HG03521 (cell line): ENCODE results near the gene NUDT9.
"Not testable (repeated sequence)": the region's sequence is repeated elsewhere in the genome, so short reads cannot be mapped to it uniquely, and the experiment has no call there.

Source experiments
- ATAC-seq: cut with Tn5 transposase; IDR thresholded peaks from one replicate; pipeline ENCODE4 v1.9.1; 2021; ENCODE audit warnings: mild to moderate bottlenecking, moderate library complexity; ENCODE audit not compliant: unreplicated experiment

The NUDT9 gene

DNA sequence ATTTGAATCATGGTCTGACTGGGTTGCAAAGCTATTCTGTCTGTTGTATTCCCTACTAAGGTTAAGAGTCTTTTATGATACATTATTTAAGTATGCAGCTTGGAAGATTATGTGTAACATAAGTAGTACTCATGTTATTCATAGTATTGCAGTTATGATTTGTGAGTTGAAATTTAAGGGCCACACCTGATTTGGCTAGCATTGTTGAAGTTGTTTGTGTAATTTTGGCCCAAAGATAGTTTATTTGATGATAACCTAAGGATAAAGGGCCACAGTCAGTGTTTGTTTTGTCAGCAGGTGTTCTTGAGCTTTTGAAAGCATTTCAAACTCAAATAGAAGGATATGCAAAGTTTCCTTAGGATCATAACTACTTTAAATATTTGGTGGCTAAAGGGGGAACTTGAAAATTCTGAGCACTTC, 38.9 kb downstream of the NUDT9 start:
- no peak for ATAC-seq

DNA sequence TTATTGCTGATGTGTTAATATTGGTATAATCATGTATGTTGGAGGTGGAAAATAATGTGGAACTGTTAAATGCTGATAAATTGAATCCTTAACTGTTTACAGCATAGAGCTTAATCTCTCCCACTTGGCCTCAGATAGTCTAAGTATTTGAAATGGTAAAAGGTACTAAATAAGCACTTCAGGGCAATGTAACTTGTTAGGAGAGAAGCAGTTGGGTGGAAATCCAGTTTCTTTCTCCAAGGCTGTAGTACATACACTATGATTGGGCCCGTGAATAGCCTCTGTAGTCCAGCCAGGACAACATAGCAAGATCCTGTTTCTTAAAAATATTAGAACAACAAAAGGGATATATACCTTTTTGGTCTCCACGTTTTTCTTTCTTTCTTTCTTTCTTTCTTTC, 39.7 kb downstream of the NUDT9 start:
- ATAC-seq, result no peak

DNA sequence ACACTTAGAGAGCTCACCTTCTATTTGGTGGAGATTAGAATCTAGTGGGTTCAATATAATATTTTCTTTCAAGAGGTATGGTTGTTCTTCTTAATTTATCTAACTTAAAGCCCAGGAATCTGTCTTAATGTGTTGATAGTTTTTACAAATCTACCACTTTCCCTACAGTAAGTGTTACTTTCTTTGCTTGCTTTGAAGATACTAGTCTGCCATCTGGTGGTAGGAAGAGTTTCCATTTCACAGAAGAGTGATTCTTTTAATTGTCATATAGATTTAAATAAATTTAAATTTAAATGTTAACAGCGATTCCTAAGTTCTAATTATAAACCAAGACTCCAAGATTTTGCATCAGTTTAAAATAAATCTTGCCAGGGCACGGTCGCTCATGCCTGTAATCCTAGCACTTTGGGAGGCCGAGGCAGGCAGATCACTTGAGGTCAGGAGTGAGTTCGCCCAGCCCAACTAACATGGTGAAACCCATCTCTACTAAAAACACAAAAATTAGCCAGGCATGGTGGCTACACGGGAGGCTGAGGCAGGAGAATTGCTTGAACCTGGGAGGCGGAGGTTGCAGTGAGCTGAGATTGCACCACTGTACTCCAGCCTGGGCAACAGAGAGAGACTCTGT, 43.5 kb downstream of the NUDT9 start:
- peak; percentile 48 for ATAC-seq

DNA sequence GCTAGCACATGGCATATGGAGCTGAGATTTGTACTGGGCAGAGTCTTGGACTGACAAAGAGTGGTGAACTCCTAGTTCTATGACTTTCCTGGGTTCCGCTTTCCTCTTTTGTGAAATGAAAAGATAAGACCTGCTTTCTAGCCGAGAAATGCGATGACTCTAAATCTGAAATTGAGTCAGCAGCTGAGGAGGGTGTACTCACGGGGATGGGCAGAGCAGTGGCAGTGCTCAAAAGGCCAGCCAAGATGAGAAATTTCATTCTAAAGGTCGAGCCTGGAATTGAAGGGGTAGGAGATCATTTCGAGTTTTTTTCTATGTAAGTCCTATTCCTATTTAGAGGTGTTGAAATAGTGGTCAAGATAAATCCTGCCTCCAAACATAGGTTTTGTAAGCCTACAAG, 47.0 kb downstream of the NUDT9 start:
- no peak for ATAC-seq

DNA sequence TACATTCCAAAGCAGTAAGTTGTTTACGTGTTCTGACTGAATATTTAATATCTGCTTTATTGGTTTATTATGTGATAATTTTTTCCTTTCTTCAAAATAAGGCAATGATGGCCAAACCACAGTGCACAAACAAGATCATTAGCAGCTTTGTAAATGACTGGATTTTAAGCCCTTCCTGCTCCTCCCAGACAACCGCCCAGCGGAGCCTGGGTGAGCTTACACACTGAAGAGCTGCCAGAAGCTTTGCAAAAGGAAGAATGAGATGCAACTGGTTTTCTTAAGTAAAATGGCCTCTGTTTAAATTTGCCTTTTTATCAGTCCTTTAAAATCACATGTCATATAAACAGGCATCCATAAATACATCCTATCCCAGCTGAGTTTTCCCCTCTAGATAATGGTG, 54.6 kb downstream of the NUDT9 start:
- no peak for ATAC-seq

DNA sequence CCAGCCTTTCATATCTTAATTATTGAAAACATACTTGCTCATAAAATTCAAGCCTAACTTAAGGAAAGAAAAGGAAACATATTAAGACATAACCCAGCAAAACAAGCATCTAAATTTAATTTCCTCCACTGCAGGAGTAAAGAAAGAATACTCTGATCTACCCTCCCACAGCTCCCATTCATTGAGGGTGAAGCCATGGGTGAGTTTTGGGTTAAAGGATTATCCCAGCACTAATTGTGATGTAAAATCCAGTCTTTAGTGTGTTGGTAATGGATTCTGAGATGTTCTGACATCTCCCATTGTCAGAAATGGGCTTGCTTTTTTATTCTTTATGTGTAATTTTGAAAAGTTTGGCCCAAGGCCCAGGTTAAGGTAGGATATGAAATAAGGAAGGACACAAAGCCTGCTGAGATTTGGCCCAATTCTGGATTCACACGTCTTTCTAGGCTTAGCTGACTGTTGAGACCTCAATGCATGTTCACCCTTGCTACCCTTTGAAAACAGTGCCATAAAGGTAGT, 56.4 kb downstream of the NUDT9 start:
- no peak for ATAC-seq

DNA sequence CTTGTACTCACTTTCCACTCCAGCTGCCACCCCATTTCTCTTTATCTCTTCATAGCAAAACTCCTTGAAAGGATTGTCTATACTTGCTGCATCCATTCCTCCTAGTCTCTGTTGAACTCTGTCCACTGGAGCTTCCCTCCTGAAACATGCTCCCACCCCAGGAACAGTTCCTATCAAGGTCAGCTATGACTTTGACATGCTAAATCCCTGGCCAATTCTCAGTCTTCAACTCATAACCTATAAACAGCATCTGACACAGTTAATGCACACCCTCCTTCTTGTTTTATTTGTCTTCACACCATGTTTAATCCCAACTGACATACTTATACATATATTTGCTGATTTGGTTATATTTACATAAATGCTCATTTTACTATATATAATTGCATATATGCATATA, 59.0 kb downstream of the NUDT9 start:
- no peak for ATAC-seq

DNA sequence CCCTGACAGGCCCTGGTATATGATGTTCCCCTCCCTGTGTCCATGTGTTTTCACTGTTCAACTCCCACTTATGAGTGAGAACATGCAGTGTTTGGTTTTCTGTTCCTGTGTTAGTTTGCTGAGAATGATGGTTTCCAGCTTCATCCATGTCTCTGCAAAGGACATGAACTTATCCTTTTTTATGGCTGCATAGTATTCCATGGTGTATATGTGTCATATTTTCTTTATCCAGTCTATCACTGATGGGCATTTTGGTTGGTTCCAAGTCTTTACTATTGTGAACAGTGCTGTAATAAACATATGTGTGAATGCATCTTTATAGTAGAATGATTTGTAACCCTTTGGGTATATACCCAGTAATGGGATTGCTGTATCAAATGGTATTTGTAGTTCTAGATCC, 60.9 kb downstream of the NUDT9 start:
- ATAC-seq, result not testable (repeated sequence)

DNA sequence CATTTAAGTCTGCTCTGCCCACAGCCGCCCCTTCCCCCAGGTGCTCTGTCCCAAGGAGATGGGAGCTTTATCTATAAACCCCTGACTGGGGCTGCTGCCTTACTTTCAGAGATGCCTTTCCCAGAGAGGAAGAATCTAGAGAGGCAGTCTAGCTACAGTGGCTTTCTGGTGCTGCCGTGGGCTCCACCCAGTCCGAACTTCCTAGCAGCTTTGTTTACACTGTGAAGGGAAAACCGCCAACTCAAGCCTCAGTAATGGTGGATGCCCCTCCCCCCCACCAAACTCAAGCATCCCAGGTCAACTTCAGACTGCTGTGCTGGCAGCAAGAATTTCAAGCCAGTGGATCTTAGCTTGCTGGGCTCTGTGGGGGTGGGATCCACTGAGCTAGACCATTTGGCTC, 66.3 kb downstream of the NUDT9 start:
- ATAC-seq, result not testable (repeated sequence)

DNA sequence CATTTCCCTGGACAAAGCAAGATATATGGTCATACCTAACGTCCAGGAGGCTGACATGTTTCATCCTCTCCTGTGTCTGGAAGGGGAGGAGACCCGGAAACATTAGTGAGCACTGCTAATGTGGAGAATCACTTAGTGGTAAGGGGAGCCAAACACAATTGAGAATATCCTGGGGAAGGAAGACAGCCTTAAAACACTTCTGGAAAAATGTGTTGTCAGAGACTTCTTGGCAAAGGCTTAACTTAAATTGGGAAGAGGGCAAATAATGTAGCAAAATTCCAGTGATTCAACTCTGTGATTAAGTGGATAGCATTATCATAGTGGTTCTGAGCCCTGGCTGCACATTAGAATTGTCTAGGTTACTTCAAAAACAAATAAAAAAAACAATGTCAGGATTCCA, 67.3 kb downstream of the NUDT9 start:
- ATAC-seq, result no peak

DNA sequence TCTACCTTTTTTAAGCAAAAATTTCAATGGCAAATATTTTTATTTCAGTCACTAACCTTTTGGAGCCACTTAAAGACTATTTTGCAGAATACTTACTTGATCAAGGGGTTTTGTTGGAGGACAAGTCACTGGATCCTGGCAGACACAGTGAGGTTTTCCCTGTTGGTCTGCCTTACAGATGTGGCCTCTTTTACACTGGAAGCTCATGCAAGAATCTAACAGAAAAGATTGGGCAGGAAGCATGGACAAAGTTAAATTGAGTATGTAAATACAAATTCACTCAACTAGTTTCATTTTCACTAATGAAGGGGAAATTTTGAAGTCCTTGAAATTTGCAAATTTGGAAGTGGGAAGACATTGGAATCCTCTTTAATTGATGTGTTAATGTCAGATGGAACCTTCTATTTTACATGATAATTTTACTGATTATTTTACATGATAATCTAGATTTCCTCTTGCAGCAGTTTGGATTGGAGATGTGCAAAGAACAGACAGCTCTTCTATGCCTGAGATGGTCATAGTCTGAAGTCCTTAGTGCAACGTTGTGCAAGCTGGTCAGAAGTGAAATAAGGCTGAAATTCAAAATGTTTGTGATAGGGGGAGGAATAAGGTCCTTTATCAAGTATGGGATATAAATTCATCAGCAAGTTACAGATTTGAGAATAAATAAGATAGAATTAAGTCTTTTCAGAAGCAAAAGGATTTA, 68.4 kb downstream of the NUDT9 start:
- no peak for ATAC-seq

DNA sequence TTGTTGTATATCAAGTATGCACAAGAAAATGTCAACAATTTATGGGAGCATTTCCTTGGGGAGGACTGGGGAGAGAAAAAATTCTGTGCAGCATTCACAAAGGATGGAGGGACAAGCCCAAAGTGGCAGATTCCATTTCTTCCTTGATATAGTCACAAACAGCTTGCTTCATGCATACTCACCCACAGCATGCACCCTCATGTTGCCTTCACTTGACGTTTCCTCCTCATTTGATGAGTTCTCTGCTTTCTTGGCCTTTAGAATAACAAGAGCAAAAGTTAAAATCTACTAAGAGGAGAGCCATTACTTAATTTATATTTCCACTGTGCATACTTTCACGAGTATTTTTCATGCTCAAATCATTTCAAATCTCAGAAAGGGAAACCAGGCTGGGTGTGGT, 69.1 kb downstream of the NUDT9 start:
- ATAC-seq, result no peak

DNA sequence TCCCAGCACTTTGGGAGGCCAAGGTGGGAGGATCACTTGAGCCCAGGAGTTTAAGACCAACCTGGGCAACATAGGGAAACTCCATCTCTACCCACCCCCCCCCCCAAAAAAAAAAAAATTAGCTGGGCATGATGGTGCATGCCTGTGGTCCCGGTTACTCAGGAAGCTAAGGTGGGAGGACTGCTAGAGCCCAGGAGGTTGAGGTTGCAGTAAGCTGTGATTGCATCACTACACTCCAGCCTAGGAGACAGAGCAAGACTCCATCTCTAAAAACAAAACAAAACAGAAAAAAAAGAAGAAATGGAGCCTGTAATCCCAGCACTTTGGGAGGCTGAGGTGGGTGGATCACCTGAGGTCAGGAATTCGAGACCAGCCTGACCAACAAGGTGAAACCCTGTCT, 69.5 kb downstream of the NUDT9 start:
- not testable (repeated sequence) for ATAC-seq

DNA sequence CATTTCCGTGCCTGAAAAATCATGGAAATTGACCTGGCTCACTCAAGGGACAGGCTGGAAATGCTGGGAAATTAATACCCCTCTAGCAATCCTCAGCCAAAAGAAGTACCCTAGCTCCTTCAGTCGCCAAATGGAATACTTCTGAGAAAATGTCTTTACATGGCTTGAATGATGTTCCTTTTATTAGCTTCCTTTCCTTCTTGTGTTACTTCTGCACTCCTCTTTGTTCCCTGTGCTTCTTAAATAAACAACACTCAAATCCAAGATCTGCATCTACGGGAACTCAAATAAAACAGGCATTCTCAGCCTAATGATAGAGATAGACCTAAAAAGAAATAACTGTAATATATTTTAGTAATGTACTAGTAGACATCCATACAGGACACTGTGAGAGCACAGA, 70.7 kb downstream of the NUDT9 start:
- no peak for ATAC-seq

DNA sequence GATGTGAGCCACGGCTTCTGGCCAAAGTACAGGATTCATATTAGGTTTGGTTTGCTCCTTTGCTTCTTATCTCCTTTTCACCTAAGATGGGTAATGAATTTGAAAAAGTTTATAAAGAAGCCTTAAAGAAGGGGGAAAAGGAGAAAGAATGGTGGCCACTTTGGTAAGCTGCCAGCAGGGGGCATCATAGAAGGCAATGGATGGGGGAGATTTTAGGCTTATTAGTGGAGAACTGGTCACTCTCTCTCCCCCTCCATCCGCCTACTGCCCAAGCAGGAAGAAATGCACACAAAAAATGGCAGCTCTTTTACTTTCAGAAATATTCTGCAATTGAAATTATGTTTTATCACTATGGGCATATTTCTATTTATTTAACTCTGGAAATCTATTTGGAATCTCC, 74.8 kb downstream of the NUDT9 start:
- ATAC-seq, result no peak

DNA sequence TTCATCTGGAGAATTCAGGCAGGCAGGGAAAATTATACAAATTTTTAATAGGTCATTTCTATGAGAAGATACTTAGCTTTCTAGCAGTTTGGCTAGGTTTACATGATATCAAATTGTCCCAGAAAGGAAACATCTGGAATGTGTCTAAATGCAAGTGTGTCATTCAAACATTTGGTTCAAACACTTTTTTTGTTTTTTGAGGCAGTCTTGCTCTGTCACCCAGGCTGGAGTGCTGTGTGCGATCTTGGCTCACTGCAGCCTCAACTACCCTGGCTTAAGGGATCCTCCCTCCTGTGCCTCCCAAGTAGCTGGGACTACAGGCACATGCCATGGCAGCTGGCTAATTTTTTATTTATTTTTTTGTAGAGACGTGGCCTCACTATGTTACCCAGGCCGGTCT, 75.2 kb downstream of the NUDT9 start:
- ATAC-seq, result no peak

DNA sequence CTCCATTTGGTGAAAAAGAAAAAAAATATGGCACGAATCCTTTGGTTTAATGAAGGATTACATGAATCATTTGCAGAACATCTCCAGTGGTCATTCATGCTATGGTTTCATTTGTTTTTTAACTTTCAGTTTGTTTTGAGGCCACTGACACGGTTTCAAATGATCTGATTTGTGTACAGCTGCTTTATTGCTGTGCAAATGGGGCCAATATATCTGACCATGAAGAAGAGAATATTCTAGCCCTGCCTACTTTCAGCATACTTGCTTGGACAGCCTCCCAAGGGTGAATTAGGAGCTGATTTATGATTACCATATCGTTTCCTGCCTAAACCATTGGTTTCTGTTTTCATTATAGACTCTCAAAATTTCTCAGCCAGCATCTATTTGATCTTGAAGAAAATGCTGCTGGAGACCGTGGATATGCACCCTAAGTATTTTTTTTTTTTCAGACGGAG, 76.1 kb downstream of the NUDT9 start:
- ATAC-seq, result peak; percentile 43

DNA sequence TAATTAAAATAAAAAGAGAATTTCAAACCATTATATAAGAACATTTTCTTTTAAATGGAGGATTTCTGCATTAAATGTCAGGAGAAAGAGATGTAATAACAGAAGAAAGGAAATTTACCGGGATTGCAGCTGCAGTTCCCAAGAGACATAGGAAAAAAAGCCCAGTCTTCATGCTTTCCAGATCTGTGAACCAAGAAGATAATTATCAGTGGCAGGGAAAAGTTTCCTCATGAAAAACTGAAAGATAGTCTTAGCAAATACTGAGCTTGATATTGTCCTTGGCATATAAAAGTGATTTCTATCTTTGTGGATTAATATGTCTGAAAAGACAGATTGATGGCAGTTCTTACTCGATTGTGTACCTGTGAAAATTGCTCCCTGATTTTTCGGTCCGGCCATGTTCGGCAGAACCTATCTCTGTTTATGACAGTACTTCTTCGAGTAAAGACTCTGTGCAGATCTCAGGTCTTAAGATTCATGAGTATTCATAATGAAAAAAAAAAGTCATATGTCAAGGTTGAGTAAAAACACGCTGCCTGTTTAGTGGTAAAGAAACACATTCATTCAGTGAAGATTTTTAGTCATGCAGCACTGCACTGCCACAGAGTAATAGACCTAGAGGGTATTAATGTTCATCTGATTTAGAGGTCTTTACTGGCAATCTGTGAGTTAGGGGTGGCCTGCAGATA, 77.2 kb downstream of the NUDT9 start:
- peak; percentile 72 for ATAC-seq

DNA sequence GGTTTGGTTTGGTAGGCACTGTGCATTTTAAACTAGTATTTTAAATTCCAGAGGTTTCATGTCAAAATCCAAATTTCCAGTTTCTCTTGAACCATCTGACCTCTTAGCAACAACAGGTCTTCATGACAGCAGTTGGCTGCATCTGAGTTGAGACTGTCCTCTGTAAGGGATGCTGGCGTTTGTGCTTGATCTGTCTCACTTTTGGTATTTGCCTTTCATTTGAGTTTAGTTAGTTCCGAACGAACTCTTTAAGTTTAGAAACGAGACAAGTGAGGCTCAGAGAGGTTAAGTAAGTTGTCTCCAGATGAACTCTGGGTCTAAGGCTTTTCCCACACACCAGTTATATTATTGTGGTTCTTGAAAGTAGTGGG, 77.7 kb downstream of the NUDT9 start:
- peak; percentile 20 for ATAC-seq

DNA sequence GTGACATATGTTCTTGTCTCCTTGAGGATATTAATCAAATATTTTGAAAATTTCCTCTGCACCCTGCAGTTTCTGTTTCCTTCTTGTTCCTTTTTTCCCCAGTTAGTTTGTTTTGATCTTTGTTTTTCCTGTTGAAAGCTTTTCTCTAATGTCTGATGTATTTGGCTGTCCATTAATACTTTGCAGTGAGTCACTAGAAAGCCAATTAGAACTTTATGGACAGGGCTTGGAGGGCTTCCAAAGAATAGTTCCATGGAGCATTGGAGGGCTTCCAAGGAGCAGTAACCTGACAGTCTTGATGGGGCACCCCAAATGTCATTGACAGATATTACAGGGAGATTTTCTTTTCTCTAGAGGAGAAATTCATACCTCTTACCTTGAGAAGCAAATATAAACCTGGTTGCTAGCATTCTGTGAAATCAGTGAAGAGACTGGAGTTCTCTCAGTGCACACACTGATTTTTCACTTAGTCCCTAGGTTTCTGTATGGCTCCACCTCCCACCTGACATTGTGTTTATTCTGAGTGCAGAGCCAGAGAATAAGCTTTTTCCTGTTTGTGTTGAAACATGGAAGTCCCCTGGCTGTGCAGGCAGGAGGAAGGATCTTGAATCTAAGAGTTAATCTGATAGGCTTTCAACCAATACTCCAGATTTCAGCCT, 80.3 kb downstream of the NUDT9 start:
- no peak for ATAC-seq

DNA sequence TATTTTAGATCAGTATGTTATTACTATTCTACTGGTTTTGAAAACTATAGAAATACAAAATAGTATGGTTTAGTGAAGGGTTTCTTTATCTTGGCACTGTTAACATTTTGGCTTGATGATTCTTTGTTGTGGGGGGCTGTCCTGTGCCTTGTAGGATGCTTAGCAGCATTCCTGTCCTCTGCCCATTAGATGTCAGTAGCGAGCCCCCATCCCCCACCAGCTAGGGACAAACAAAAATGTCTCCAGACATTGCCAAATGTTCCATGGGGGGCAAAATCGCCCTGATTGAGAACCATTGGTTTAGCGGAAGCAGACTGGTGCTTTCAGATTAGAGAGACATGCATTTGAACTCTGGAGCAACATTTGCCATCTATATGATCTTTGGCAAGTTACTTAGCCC, 83.5 kb downstream of the NUDT9 start:
- ATAC-seq, result no peak
